Measurements from ENCODE around the gene SLC16A10. TPM values are rescaled to one million over a fixed set of nuclear protein-coding genes. Genes with fewer than 3 reads are reported as not detected.
"Not testable (repeated sequence)": the region's sequence is repeated elsewhere in the genome, so short reads cannot be mapped to it uniquely, and the experiment has no call there.

The SLC16A10 gene
- total RNA-seq, 2 donors from 2014 or later, result 24.4 to 32.4 TPM

DNA sequence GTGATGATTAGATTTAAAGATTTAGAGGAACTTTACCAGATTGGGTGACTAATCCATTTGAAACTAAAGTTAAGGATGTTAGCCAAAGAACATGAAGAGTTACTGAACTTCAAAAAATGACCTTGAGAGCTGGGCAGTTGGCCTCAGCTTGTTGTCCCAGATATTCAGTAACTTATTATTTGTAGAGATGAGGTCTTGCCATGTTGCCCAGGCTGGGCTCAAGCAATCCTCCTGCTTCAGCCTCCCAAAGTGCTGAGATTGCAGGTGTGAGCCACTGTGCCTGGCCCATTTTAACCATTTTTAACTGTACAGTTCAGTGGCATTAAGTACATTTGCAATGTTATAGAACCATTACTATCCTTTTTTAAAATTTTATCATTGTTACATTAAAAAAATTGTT, 161.5 kb downstream of the SLC16A10 start:
- H3K4me1 ChIP-seq (ENCODE audit: control insufficient read depth in 1 of 2, low read depth in 2 of 2), result no peaks in the 10 kb centered on the region
- H3K27me3 ChIP-seq (replicated peaks; ENCODE audit: insufficient read depth), result no peaks in the 10 kb centered on the region
- ATAC-seq (ENCODE audit: insufficient number of reproducible peaks, low FRiP score, low read depth) (no peak), DNase-seq (ENCODE audit: low spot score) (no peak)
- H3K4me3 ChIP-seq, result no peak overlapping the region
- H3K36me3 ChIP-seq, result no peaks in the 10 kb centered on the region
- TF ChIP-seq, protein P1, sequence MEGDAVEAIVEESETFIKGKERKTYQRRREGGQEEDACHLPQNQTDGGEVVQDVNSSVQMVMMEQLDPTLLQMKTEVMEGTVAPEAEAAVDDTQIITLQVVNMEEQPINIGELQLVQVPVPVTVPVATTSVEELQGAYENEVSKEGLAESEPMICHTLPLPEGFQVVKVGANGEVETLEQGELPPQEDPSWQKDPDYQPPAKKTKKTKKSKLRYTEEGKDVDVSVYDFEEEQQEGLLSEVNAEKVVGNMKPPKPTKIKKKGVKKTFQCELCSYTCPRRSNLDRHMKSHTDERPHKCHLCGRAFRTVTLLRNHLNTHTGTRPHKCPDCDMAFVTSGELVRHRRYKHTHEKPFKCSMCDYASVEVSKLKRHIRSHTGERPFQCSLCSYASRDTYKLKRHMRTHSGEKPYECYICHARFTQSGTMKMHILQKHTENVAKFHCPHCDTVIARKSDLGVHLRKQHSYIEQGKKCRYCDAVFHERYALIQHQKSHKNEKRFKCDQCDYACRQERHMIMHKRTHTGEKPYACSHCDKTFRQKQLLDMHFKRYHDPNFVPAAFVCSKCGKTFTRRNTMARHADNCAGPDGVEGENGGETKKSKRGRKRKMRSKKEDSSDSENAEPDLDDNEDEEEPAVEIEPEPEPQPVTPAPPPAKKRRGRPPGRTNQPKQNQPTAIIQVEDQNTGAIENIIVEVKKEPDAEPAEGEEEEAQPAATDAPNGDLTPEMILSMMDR (IDR thresholded peaks at IDR 0.05), result no peak
- H3K9me3 ChIP-seq, result no peaks in the 10 kb centered on the region
- no peak overlapping the region for H3K27ac ChIP-seq

DNA sequence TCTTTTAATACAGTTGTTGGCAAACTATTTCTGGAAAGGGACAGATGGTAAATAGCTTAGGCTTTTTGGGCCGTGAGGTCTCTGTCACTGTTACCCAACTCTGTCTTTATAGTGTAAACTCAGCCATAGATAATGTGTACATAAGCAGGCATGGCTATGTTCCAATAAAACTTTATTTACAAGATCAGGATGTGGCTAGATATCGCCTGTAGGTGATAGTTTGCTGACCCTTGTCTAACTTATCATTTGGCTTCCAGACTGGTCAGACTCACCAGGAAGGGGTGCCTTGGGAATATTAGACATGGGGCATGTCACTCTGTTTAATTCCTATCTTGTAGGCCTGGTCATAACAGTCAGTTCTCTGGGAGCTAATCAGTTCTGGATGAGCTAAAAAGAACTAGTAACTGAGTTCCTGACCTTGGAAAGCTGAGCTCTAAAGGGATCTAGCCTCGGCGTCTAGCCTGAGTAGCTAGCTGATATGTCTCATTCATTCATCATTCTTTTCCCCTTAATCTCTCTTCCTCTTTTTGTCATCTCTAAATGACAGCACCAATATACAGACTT, 163.6 kb downstream of the SLC16A10 start:
- ATAC-seq (ENCODE audit: insufficient number of reproducible peaks, low FRiP score, low read depth) (no peak), DNase-seq (ENCODE audit: low spot score) (no peak)
- Histone ChIP-seq H3K4me1 (ENCODE audit: control insufficient read depth in 1 of 2, low read depth in 2 of 2) (no peaks in the 10 kb centered on the region), H3K9me3 (no peaks in the 10 kb centered on the region), H3K36me3 (no peaks in the 10 kb centered on the region), H3K4me3 (no peak overlapping the region), H3K27ac (no peak overlapping the region), H3K27me3 (replicated peaks; ENCODE audit: insufficient read depth) (no peaks in the 10 kb centered on the region)
- TF ChIP-seq, protein P1 (IDR thresholded peaks at IDR 0.05), result no peak

DNA sequence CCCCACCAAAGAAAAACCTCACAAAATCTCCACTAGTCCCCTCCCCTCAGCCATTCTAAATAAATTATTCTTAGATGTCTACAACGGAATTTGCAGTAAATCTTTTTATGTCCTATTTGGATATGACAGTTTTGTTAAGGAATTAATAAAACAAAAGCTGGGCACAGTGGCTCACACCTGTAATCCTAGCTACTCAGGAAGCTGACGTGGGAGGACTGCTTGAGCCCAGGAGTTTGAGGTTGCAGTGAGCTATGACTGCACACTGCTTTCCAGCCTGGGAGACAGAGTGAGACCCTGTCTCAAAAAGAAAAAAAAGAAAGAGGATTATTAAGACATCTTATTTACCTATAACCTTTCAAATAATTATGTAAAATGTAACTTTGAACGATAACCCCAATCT, 165.4 kb downstream of the SLC16A10 start:
- TF ChIP-seq, protein P1 (IDR thresholded peaks at IDR 0.05), result no peak
- Histone ChIP-seq H3K27me3 (replicated peaks; ENCODE audit: insufficient read depth) (no peaks in the 10 kb centered on the region), H3K4me3 (no peak overlapping the region), H3K9me3 (no peaks in the 10 kb centered on the region), H3K36me3 (no peaks in the 10 kb centered on the region), H3K4me1 (ENCODE audit: control insufficient read depth in 1 of 2, low read depth in 2 of 2) (no peaks in the 10 kb centered on the region), H3K27ac (no peak overlapping the region)
- ATAC-seq (ENCODE audit: insufficient number of reproducible peaks, low FRiP score, low read depth), result no peak
- no peak for DNase-seq (ENCODE audit: low spot score)

DNA sequence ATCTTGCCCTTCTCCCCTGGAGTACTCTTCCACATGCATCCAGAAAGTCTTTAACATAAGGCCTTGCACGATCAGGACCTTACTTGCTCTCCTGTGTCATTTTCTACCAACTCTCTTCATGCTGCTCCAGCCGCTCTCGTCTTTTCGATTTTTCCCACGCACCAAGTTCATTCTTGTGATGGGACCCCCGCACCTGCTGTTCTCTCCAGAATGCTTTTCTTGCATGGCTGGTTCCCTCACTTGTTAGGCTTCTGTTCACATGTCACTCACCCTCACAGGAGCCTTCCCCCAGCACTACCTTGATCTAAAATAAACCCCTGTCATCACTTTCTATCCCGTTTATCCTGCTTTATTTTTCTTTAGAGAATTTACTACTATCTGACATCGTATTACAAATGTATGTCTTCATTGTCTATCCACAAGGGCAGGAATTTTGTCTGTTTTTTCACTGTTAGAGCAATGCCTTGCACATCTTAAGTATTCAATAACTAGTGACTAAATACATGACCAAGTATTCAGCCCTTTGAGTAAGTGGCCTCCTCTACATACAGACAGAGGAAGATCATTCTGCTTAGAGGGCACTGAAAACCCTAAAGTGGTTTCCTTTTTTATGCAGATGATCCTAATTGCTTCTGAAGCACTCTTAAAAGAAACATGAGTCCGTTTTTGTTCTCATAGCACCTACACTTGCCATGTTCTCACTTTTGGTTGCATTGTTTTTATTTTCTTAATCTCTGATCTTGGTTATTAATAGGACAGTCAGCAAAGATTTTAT, 166.9 kb downstream of the SLC16A10 start:
- no peaks in the 10 kb centered on the region for H3K9me3 ChIP-seq
- no peaks in the 10 kb centered on the region for H3K27me3 ChIP-seq (replicated peaks; ENCODE audit: insufficient read depth)
- H3K36me3 ChIP-seq, result no peaks in the 10 kb centered on the region
- ATAC-seq (ENCODE audit: insufficient number of reproducible peaks, low FRiP score, low read depth) (no peak), DNase-seq (ENCODE audit: low spot score) (no peak)
- TF ChIP-seq, protein P1 (IDR thresholded peaks at IDR 0.05), result no peak
- H3K27ac ChIP-seq, result no peak overlapping the region
- no peaks in the 10 kb centered on the region for H3K4me1 ChIP-seq (ENCODE audit: control insufficient read depth in 1 of 2, low read depth in 2 of 2)
- no peak overlapping the region for H3K4me3 ChIP-seq

DNA sequence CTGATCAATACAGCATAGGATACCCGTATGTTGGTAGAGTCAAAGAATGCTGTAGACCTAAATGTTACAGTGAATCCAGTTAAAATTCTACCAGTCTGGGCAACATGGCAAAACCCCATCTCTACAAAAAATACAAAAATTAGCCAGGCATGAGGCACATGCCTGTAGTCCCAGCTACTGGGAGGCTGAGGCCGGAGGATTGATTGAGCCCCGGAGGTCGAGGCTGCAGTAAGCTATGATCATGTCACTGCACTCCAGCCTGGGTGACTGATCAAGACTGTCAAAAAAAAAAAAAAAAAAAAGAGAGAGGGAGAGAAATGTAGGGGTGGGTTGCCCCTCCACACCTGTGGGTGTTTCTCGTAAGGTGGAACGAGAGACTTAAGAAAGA, 167.5 kb downstream of the SLC16A10 start:
- TF ChIP-seq, protein P1 (IDR thresholded peaks at IDR 0.05), result no peak
- Histone ChIP-seq H3K36me3 (no peaks in the 10 kb centered on the region), H3K4me1 (ENCODE audit: control insufficient read depth in 1 of 2, low read depth in 2 of 2) (peaks cover under 1 to 2% of the 10 kb centered on the region in 2 donors), H3K4me3 (no peak overlapping the region), H3K9me3 (no peaks in the 10 kb centered on the region), H3K27me3 (replicated peaks; ENCODE audit: insufficient read depth) (no peaks in the 10 kb centered on the region), H3K27ac (no peak overlapping the region)
- ATAC-seq (ENCODE audit: insufficient number of reproducible peaks, low FRiP score, low read depth), result no peak
- no peak for DNase-seq (ENCODE audit: low spot score)

DNA sequence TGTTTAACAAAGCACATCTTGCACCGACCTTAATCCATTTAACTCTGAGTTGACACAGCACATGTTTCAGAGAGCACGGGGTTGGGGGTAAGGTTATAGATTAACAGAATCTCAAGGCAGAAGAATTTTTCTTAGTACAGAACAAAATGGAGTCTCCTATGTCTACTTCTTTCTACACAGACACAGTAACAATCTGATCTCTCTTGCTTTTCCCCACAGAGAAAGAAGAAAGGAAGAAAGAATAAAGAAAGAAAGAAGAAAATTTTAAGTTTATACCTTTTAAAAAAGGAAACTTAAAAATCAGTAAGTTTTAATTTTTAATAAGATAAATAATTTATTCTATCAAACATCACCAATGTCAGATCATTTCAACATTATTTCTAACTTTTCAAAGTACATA, 168.5 kb downstream of the SLC16A10 start:
- H3K36me3 ChIP-seq; H3K27me3 ChIP-seq (replicated peaks; ENCODE audit: insufficient read depth); H3K27ac ChIP-seq; DNase-seq (ENCODE audit: low spot score); H3K4me3 ChIP-seq; ATAC-seq (ENCODE audit: insufficient number of reproducible peaks, low FRiP score, low read depth); H3K9me3 ChIP-seq: not testable (repeated sequence)
- H3K4me1 ChIP-seq (ENCODE audit: control insufficient read depth in 1 of 2, low read depth in 2 of 2), result peaks cover 10 to 13% of the 10 kb centered on the region in 2 donors

Measured in thoracic aorta (tissue), 2 donors.